HG03045 (cell line): ENCODE data around the gene BCAS3.
"Not testable (repeated sequence)": the region's sequence is repeated elsewhere in the genome, so short reads cannot be mapped to it uniquely, and the experiment has no call there.

Source experiments
- ATAC-seq: cut with Tn5 transposase; IDR thresholded peaks from one replicate; pipeline ENCODE4 v1.9.1; 2021; ENCODE audit warnings: mild to moderate bottlenecking, moderate library complexity; ENCODE audit not compliant: unreplicated experiment

Gene BCAS3

GRCh38 chr17:60674637-60675036 is 3.0 kb upstream of the BCAS3 start:
- not testable (repeated sequence) for ATAC-seq

- no peak for ATAC-seq
These were observed 1.7 kb upstream of the BCAS3 start for GRCh38 chr17:60675997-60676396.

- no peak for ATAC-seq
These were observed 818 bp upstream of the BCAS3 start for GRCh38 chr17:60676758-60677307.

DNA sequence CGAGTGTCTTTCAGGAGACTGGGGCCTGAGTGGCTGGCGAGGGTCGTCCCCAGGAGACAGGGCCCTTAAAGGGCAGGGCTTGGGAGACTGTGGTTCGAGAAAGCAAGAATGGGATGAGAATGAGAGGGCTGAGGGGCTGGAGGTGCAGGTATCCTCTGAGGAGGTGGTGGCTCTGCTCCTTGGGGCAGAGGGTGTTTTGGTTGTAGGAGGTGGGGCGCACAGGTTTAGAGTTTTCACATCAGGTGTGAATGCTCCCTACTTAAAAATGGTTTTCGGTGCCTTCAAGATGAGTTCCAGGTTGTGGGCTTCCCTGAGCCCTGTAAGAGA is 430 bp downstream of the BCAS3 start:
- no peak for ATAC-seq

DNA sequence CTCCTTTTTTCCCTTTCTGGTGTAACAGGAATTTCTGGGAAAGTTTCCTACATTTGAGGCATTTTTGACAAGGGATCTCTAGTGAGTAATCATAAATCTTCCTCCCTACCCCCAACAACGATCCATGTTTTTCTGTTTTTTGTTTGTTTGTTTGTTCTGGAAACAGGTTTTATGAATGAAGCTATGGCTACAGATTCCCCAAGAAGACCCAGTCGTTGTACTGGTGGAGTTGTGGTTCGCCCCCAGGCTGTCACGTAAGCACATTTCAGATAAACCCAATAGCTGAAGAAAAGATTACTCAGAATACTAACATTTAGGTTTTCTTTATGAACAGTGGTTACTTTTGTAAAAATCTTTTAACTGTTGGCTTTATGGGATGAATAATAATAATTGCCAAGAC is 1.6 kb downstream of the BCAS3 start:
- ATAC-seq, result no peak

GRCh38 chr17:60680754-60681153 is 3.1 kb downstream of the BCAS3 start:
- ATAC-seq, result no peak

DNA sequence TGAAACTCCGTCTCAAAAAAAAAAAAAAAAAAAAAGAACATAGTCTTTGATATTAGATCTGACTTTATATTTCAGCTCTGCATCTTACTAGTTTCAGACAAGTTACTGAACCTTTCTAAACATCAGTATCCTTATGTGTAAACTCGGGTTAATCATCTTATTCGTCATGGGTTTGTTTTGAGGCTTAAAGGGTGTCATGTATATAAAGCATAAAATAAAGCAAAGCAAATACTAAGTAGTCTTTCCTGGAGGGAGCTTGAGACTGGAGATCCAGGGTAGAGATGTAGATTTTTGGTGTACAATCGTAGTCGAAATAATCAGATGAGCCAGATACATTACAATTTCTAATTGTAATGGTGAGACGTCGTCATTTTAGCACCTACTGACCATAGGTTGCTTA is 7.8 kb downstream of the BCAS3 start:
- no peak for ATAC-seq

DNA sequence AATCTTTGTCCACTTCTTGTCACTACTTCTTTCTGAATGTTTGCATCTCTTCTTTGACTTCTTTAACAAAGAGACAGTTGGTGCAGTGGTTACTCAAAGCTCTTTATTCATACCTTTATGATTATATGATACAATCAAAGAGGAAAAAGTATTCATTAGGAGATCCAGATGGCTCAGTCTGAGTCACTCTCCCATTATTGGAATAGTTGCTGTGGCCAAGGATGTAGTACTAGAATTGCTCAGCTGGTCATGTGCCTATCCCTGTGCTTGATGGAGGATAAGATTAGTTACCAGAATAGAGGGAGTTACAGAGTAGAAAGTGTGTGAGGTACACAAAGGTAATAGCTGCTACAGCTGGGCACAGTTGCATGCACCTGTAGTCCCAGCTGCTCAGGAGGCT is 18.3 kb downstream of the BCAS3 start:
- no peak for ATAC-seq

DNA sequence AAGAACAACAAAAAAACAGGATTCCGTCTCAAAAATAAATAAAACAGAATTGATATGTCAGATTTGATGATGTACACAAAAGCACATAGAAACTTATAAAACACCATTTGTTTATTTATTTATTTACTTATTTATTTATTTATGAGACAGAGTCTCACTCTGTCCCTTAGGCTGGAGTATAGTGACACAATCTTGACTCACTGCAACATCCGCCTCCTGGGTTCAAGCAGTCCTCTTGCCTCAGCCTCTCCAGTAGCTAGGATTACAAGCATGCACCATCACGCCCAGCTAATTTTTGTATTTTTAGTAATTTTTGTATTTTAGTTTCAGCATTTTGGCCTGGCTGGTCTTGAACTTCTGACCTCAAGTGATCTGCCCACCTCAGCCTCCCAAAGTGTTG is 21.4 kb downstream of the BCAS3 start:
- ATAC-seq, result no peak

GRCh38 chr17:60704170-60704569 is 26.5 kb downstream of the BCAS3 start:
- ATAC-seq, result no peak

GRCh38 chr17:60712675-60713074 is 35.0 kb downstream of the BCAS3 start:
- ATAC-seq, result no peak

GRCh38 chr17:60713608-60714007 is 36.0 kb downstream of the BCAS3 start:
- no peak for ATAC-seq

DNA sequence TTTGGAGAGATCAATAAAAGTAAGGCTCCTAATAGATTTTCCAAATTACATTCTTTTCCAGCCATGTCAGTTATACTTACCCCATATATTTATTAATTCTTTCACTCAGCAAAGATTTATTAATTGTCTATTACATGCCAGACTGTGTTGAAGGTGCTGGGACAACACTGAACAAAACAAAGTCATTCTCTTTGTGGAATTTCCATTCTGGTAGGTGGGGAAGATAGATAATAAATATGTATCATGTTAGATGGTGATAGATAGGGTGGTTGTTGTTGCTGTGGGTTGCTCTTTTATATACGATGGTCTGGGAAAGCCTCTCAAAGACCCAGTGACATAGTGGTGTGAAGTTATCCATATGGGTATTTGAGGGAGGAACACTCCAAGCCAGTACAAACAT is 39.1 kb downstream of the BCAS3 start:
- no peak for ATAC-seq

DNA sequence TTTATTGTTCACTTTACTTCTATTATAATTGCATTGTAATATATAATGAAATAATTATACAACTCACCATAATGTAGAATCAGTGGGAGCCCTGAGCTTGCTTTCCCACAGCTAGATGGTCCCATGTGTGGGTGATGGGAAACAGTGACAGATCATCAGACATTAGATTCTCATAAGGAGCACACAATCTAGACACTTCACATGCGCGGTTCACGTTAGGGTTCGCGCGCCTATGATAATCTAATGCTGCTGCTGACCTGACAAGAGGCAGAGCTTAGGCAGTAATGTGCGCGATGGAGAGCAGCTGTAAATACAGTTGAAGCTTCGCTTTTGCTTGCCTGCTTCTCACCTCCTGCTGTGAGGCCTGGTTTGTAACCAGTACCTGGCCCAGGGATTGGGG is 40.2 kb downstream of the BCAS3 start:
- ATAC-seq, result no peak

DNA sequence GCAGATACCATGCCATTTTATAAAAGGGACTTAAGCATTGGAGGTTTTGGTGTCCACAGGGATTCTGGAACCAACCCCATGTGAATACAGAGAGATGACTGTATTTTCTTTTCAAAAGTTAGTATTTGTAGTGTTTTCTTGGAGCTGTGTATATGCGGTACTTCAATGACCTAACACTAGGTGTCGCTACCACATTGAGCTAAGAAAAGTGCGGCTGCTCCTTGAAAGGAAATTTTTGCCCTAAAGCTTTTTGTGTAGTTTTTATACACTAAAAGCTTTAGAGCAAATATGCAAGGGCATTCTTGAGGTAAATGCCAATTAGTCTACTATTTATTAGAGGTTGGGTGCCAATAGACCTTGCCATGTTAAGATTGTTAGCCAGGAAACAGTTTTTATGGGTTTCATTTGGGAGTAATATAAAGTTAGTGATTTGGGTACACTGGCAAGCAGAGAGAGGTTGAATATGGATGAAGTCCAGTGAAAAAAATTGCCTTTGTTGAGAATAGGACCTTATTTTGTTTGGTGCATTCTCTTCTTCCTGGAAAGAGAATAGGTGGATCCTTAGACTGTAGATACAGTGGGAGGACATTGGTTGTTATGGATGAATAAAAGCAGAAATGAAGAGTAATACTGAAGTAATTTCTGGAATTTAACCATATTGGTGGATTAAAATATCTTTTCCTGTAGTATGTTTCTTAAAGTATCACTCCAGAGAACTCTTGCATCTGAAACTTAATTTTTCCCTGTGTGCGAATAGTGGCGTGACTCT is 43.3 kb downstream of the BCAS3 start:
- ATAC-seq, result no peak

- ATAC-seq, result no peak
These were observed 47.0 kb downstream of the BCAS3 start for GRCh38 chr17:60724647-60725046.

DNA sequence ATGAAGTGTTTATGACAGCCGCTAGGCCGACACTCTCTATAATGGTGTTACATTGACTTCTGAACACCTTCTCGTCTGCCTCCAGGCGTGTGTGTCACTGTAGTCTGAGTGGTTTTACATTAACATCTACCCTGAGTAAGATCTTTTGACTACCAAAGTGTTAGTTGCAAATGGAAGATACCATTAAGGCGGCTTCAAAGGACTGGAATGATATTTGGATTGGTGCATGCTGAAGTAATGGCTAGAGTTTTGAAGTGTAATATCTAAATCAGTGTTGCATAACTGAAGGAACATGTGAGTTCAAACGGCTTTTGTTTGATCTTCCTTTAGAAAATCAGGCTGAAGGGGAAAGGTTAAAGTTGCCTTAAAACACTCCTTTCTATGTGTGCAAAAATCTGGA is 52.2 kb downstream of the BCAS3 start:
- no peak for ATAC-seq

GRCh38 chr17:60730273-60730672 is 52.6 kb downstream of the BCAS3 start:
- no peak for ATAC-seq

- no peak for ATAC-seq
These were observed 60.6 kb downstream of the BCAS3 start for GRCh38 chr17:60738287-60738686.

DNA sequence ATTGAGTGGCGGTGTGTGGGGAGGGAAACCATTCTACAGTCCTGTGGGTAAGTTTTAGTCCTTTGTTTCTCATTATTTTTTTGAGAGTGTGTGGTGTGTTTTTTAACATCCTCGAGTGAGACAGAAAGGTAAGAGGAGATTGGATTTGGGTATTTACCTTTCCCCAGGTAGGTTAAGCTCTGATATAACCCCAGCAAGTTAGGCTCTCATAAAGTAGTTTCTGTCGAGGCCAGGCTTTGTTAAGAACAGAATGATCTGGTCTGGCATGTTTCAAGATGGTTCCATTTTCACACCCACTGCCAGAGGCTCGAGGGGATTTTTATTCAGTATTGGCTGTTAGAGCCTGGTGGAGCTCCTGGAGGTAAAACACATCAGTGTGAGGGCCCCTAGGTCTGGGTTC is 62.9 kb downstream of the BCAS3 start:
- ATAC-seq, result no peak

GRCh38 chr17:60741031-60741430 is 63.4 kb downstream of the BCAS3 start:
- no peak for ATAC-seq

DNA sequence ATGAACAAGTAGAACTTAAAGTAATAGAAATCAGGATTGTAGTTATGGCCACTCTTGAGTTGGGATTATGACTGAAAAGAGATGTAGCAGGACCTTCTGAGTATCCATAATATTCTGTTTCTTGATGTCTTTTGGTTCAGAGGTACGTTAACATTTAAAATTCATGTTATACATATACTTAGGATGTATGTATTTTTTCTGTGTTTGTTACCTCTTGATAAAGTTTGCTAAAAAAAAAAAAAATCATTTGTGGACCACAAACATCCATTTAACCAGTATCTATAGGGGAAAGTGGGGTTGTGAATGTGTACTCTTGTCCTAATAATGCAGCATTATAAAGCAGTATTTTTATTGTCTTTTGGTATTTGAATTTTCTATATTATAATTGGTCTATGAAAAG is 65.6 kb downstream of the BCAS3 start:
- ATAC-seq, result no peak

GRCh38 chr17:60743799-60744198 is 66.1 kb downstream of the BCAS3 start:
- ATAC-seq, result no peak
